C4-2B (cell line): ENCODE measurements around the gene MTUS2.

Experiments
- CTCF ChIP-seq: fragments of 450-650 bp; conservative IDR thresholded peaks from 2 replicates; pipeline ENCODE4 v1.5.1; 2017; ENCODE audit warnings: mild to moderate bottlenecking
- ZFX ChIP-seq: fragments of 450-650 bp; IDR thresholded peaks from 2 replicates; pipeline ENCODE4 v1.6.1; 2017

DNA sequence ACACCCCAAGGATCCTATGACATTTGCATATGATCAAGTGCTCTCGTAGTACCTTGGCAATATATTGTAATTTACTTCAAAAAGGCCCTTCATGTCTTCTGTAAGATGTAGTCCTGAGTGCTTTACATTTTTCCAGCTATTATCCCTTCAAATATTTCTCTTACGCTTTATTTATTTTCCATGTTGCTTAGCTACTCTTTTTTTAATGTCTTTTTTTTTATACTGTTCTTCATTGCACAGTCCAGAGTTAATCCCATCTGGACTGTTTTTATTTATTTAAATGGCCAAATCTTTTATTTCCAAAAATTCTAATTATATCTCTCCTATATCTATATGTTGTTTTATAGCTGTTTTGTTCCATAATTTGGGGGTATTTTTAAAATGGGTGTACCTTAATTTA, 404.1 kb downstream of the MTUS2 start:
- no peak for TF ChIP-seq CTCF
- no peak for TF ChIP-seq ZFX
